GM18858 (cell line): ENCODE results near the gene RBFOX1.

Experiments
- ATAC-seq: cut with Tn5 transposase; IDR thresholded peaks from one replicate; pipeline ENCODE4 v1.9.1; 2021; ENCODE audit not compliant: unreplicated experiment

RBFOX1 gene

DNA sequence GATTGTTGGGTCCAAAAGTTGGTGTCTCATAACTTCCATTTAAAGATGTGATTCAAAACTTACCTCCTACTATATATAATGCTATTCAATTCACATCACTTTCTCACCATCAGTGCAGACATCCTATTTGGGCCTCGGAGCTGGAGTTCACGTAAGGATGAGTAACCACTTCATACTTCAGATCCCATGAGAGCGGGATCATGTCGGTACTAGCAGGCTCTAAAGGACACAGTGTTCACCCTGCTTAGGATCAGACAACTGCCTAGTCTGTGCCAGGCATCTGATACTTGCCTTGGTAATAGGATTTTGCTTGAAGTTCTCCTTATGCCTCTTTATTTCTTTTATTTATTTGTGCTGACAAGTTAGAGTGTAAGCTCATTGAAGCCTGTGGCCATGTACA is 39.5 kb downstream of the RBFOX1 start:
- ATAC-seq: no peak

DNA sequence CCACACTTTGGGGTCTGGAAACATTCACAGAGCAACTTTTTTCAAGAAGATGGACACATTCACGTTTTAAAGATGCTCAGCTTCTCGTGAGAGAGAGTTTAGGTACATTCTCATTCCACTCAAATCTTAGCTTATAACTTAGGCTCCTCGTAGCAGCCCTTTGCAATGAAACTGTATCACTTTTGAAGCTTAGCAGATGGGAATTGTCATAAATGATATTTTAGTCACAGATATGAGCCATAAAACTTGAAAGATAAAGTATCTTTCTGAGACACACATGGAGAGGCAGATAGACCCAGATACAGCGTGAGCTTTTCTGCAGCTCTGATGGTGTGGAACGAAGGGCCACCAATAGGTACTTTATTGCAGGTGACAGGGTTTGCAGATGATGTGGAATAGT is 41.1 kb downstream of the RBFOX1 start:
- no peak for ATAC-seq

DNA sequence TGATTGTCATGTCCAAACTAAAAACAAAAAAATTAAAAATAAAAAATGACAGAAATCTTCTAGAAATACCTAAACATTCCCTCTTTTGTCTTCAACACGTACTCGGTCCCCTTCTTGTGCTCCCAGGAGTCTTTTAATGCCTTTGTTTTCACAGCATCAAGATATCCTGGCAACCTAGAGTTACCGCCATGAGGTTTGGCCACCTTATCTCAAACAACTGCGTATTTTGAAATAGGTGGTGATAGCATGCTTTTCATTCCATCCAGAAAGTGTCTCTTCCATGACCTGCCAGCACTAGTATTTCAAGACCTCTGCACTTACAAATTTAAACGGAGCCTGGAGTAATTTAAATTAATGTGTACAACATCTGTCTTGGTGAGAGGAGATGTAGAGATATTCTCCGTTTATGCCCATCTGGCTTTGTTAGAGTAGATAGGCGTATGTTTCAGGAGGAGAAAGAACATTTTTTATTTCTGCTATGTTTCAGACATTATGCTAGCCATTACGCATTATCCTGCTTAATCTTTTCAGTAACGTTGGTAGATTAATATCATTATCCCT is 42.0 kb downstream of the RBFOX1 start:
- no peak for ATAC-seq

DNA sequence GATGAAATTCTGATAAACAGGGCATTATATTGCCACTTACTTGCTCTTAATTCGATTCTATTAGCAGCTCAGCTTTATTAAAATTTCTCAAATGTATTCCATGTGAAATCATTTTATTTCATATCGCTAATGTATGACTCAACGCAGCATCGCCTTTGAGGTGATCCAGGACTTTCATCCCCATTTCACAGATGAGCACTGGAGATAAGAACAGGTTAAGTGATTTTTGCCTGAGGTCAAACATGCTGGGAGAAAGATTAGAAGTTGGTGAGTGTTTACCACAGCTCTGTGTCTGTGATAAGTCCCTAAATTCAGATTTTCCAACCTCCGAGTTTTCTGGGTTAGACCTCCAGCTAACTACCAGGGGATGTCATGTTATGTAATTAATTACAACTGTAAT is 43.6 kb downstream of the RBFOX1 start:
- ATAC-seq: no peak

DNA sequence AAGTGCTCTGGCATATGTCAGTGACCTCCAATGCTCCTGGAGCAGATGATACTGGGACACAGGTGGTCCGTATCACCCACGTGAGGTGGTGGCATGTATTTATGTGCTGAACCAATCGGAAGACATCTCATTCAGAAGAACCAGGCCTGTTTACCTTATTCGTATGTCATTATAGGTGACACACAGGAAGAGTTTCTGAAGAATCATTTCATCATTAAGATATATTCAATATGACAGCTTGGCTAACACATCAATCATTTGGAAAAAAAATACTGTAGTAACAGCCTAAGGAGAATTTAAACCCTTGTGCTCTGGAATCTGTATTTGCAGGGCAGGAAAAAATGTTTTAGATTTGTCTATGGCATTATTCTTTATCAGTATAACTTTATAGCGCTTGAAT is 44.6 kb downstream of the RBFOX1 start:
- ATAC-seq: no peak

DNA sequence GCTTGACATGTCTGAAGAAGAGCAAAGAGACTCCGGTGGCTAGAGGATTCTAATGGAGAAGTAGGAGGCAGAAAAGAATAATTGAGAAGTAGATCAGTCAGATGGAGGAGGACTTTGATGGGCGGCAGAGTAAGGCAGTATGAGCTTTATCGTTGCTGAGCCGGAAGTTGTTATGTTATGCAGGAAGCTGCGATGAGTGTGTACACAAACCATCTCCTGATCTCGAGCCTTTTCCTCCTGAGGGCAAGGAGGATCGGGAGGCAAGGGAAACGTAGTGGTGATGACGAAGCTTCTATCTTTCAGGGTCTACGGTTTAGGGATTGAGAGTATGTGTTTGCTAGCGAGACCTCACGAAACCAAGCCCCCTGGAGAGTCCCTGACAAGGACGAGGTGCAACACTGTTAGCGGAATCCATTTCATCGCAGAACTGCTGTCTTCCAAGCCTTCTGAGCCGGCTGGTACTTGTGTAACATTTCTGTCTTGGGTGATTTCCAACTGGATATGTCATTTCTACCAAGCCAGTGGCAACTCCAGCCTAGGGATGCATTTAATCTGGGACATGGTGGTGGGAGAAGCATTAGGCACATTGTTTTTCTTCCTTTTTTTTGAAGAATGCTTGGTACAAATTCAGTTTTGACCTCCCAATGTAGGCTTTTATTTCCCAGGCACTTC is 45.5 kb downstream of the RBFOX1 start:
- ATAC-seq: no peak

DNA sequence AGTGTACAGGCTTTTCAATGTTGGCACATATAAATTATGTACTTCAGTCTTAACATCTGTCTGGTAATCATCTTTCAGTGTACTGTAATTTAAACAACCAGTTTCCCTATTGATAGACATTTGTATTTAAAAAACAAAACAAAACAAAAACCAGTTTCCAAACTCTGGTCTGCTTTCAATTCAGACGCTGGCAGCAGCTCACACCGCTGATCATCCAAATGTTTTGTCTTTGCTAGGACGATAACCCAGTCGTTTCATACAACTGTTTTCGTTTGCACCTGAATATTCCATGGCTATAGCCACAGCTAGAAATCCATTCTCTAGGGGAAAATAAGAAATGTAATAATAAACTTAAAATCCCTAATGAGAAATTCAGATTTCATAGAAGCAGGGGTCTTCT is 47.8 kb downstream of the RBFOX1 start:
- ATAC-seq: no peak

DNA sequence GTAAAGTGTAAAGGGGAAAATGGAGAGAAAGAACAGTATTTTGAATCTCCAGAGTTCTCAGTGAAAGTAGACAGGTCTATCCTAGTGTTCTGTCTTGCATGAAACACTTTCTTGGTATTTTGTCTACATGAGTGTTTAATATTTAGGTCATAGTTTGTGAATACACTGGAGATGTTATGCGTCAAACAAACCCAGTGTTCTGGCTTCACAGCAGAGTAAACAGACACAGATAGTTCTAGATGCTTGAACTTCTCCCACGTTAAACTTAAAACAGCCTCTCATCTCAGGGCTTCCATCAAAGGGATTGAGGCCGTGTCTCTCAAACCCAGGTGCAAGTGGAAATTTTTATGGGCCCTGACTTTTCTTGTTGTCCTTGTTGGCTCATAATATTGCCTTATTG is 48.3 kb downstream of the RBFOX1 start:
- ATAC-seq: no peak

DNA sequence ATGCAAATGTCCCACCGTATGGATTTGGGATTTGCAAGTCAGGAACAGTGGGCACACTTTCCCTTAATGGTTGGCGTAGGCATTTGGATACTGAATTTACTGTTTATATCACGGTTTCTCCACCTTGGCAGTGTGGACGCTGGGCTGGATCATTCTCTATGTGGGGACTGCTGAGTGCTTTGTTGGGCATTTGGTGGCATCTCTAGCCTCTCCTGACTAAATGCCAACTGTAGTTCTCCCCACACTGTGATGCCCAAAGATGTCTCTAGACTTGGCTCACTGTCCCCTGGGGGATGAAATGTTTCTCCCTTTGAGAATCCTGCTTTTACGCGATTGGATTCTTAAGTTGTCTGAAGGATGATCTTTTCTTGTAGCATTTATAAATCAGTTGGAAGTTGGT is 49.0 kb downstream of the RBFOX1 start:
- ATAC-seq: no peak

DNA sequence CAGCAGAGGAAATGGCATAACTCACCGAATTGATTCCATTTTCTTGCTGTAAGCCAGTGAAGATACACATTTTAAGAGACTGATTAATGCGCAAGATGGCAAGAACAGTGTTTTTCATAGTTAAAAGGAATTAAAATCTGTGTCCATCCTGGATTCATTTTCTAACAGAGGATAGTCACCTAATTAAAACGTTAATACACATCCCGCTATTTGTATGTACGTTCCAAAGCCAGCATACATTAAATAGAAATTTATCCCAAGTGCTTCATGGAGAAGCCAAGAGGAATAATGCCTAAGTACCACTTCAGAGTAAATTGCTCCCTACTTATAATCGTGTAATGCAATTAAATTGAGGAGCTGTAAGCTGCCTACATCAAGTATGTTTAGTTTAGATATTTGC is 49.9 kb downstream of the RBFOX1 start:
- ATAC-seq: no peak

DNA sequence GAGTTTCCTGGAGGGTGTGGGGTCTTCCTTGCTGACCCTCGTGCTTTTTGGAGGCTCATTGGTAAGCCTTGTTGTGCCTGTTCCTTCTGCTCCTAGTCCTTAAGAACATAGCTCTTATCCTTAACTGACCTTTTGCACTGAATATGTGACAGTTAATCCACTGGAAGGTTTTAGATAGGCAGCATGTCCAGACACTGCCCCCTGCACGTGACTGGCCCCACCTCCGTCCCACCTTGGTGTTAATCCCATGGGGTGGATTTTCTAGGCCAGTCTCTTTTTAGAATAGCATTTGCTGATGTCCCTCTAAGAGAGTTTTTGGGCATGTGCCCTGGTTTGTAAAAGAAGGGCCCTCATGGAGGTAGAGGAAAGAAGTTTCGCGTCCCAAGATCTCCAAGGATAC is 58.3 kb downstream of the RBFOX1 start:
- ATAC-seq: no peak

DNA sequence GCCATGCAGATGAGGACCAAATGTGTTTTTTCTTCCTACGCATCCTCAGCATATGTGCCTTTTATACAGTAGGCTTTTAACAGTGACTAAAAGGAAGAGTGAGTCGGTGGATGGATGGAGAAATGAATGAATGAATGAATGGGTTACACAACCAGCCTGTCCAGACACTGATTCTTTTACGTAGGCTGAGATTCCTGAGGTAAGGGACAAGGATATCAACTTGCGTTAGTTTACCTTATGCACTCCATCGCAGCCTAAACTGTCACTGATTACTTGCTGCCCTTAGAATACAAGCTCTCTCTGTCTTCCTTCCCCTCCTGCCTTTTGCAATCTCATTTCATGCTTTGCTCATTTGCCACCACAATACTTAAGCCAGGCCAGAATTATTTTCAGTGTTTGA is 59.0 kb downstream of the RBFOX1 start:
- no peak for ATAC-seq

DNA sequence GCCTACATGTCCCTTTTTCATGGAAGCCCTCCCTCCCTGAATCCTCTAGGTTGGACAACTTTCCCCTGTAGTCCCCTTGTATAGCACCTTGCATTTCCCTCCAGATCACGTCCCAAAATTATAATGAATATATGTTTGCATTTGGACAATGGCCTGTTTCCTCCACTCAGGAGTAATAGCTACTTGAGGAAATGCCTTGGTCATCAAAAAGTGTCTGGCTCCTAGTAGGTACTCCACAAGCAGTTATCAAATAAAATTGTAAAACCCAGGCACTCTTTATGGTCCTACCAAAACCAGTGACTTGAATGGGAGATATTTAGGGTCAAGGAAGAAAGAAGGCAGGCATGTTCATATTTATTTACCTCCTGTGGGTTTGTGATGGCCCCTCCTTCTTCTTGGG is 59.6 kb downstream of the RBFOX1 start:
- ATAC-seq: no peak

DNA sequence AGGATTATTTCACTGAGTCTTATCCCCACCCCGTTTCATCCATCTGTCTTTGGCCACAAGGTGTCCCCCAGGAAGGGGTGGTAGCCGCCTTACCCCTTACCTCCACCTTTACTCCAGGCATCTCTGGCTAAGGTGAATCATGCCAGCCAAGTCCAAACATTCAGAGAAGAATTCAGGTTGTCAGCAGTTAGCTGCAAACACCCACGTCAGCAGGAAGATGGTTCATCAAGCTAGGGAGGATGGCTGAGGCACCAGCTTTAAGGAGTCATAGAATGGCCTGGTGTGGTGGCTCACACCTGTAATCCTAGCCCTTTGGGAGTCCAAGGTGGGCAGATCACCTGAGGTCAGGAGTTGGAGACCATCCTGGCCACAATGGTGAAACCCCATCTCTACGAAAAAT is 61.0 kb downstream of the RBFOX1 start:
- no peak for ATAC-seq

DNA sequence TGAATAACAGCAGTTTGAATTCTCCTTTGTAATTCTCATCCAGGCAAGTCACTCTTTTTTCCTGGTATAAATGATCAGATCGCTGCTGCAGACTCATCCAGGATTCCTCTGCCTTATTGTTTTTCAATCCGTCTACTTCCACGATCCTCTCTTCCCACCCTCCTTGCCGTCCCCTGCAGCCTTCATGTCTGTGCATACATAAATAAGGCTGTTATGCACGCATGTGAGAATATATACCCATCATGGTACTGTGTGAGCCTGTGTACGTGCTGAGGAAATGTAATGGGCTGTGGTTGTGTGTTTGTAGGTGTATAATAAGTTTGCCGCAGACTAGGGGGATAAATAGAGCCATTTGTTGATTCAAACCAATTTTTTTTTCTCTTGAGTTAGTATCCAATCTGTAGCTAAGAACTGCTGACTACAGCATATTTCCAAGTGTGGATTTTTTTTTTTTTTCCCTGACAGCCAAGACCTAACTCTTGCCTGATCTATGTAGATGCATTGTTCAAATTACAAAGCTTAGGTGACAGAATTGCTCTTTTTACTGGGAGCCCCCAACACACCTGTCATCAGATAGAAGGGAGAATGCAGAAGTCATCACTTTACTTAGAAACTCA is 62.2 kb downstream of the RBFOX1 start:
- no peak for ATAC-seq

DNA sequence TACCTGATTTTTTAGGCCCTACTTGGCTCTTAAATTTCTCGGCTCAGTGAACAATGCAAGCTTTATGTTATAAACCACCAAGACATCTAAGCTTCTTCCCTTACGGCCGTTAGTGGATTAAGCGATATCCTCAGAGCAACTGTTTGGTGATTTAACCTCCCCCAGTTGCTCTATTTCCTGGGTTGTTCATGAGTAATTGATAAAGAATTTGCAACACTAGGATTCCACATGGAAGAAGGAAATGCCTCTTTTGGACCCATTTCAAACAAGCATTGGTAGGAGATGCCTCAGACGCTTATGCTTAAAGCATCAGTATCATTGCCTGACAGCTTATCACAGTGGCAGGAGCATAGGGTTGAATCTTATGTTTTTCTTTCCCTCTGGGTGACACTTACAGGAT is 65.3 kb downstream of the RBFOX1 start:
- no peak for ATAC-seq

DNA sequence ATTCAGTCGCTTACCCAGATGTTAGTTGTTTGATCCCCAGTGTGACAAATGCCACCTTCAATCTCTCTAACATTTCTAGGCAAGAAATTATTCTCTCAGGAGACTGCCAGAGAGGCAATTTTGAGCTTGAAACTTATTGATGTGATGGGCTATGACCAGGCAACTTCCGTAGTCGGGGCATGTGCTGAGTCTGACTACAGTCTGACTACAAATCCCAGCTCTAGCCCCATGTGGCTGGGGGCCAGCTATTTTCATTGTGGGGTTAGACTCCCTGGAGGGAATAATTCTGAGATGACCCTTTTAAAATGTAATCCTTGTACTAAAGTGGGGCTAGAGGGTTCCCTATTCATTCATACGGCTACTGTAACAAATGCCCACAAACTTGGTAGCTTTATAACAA is 65.9 kb downstream of the RBFOX1 start:
- no peak for ATAC-seq

DNA sequence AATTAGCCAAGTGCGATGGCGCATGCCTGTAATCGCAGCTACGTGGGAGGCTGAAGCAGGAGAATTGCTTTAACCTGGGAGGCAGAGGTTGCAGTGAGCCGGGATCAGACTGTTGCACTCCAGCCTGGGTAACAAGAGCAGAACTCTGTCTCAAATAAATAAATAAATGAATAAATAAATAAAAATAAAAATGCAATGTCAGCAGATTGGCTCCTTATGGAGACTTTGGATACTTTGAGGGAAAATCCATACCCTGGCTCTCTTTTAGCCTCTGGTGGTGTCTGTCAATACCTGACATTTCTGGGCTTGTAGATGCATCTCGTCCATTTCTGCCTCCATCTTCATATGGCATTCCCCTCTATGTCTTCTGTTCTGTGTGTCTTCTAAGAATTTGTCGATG is 66.7 kb downstream of the RBFOX1 start:
- no peak for ATAC-seq

DNA sequence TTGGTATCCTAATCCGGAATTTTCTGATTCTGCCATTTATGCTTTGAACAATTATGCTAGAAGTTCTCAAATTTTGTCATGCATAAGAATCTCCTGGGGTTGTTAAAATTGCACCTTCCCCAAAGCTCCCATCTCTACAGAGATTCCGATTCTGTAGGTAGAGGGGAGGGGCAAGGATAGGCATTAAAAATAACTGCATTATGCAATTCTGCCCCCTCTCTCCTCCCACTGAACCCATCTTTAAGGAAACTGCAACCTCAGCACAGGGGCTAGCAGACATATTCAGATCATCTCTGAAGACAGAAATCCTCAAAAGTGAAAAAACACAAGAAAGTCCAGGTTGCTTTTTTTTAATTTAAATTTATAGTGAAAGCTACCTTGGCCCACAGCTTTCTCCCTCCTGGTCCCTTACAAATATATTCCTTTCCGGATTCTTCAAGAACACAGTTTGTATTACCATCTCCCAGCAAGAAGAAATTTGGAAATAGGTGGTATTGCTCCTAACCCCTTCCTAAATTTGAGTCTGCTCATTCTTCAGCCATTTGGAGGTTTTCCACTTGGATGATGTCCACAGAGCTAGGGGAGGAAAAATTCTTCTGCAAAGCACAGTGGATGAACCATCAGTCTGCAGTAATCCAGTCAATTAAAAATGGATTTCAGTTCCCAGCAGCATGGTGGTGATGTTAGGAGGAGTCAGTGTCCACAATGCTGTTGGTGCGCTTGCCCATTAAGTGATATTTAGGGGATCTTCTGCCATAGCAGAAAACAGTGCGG is 67.7 kb downstream of the RBFOX1 start:
- no peak for ATAC-seq

DNA sequence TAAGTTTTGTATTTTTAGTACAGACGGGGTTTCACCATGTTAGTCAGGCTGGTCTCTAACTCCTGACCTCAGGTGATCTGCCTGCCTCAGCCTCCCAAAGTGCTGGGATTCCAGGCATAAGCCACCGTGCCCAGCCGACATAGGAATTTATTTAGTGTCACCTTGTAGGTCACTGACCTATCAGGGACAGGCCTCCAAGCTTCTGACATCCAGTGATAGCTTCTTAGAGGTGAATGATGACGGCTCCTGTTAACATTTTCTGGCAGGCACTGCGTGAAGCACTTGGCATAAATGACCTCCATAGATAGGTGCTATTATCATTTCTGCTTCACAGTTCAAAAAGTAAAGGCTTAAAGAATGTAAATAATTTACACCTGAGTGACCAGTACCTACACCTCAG is 71.6 kb downstream of the RBFOX1 start:
- no peak for ATAC-seq

DNA sequence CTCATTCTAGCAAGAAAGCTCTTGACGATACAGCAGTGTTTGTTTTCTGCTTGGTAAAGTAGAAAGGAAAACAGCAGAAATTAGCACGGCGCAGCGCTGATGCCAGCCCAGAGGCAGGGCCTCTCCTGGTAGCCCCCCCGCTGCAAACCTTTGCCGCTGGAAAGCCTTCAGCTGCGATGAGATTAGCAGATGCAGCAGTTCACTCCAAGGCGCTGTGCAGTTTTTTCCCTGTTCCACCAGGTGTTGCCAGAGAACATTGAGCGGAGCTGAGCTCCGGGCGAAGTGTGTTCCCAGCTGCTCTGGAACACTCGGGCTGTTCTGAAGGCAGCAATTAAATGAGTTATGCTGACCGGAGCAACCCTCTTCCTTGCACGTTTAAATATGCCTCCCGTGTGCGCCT is 72.5 kb downstream of the RBFOX1 start:
- no peak for ATAC-seq

DNA sequence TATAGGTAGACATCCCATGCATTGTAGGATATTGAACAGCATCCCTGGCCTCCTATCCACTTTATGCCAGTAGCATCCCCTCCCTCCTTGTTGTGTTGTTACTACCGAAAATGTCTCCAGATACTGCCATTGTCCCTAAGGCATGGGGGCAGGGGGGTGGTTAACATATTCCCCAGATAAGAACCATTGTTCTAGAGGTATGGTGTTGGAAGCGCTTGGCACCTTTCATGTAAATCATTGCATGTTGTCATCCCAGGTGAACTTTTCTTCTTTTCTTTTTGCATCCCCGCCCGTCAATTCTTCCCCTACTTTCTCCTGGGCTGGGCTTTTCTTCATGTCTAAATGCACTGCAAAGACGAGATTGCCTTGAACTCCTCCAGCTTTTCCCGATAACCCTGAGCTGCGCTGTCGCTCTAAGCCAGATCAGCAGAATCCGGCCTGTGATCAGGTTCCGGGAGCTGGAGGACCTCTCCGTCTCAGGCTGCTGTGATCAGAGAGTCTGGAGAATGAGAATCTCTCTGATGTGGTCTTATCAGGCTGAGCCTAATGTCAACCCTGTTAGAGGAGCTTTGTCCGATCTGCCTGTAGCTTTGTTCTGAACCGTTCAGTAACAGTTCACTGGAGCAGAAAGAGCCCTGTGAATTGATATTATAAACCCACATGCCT is 76.2 kb downstream of the RBFOX1 start:
- no peak for ATAC-seq
